CD4-positive, alpha-beta T cell (primary cell): ENCODE data around the gene FRMD3. TPM values are rescaled to one million over a fixed set of nuclear protein-coding genes. Genes with fewer than 3 reads are reported as not detected.

Experiments used
- ATAC-seq: fragments of 200-7000 bp; cut with Tn5 transposase; one replicate; pipeline ENCODE4 v1.10.0; 2022; ENCODE audit warnings: mild to moderate bottlenecking; ENCODE audit not compliant: poor library complexity
- CTCF ChIA-PET: fragments of 350-600 bp; sonication (Branson Sonifier 250); formaldehyde crosslinking; loops from one replicate; lab custom pipeline; 2021; ENCODE audit warnings: antibody characterized with exemption, inconsistent platforms; lab: Charles Lee
- POLR2A ChIA-PET: fragments of 350-600 bp; sonication (Branson Sonifier 250); formaldehyde crosslinking; loops from one replicate; lab custom pipeline; 2021; ENCODE audit warnings: antibody characterized with exemption, inconsistent platforms; lab: Charles Lee
- DNase-seq, 14 experiments: peaks; one replicate each; pipeline ENCODE4 v3.0.0-alpha.2; 2013 to 2020; ENCODE audit warnings: mixed read lengths in 2 of 14
- H3K27ac ChIP-seq, 2 donors: one replicate each; pipeline versions ENCODE4 v1.5.1 to v1.7.0; 2013; ENCODE audit warnings: low read length in 2 of 2, low read depth in 1 of 2, mild to moderate bottlenecking in 1 of 2
- H3K27me3 ChIP-seq, 2 experiments: 1 replicate in 1 of 2; 2 replicates in 1 of 2; pipeline versions ENCODE4 v1.6.1 to v1.7.0; 2013; ENCODE audit warnings: low read length in 2 of 2, control low read depth in 1 of 2, mild to moderate bottlenecking in 1 of 2, moderate library complexity in 1 of 2; ENCODE audit not compliant: insufficient read depth in 2 of 2, control insufficient read depth in 1 of 2
- H3K36me3 ChIP-seq: one replicate; pipeline ENCODE4 v1.6.1; 2013; ENCODE audit warnings: low read length, control low read depth; ENCODE audit not compliant: insufficient read depth
- H3K4me1 ChIP-seq: one replicate; pipeline ENCODE4 v1.6.1; 2013; ENCODE audit warnings: low read length, control low read depth; ENCODE audit not compliant: insufficient read depth
- H3K4me3 ChIP-seq: one replicate; pipeline ENCODE4 v1.5.1; 2013; ENCODE audit warnings: mild to moderate bottlenecking, low read length, moderate library complexity
- H3K9me3 ChIP-seq, 2 experiments: 1 replicate in 1 of 2; 2 replicates in 1 of 2; pipeline versions ENCODE4 v1.6.1 to v1.7.0; 2013; ENCODE audit warnings: low read length in 2 of 2, mild to moderate bottlenecking in 2 of 2, control low read depth in 1 of 2, moderate library complexity in 1 of 2; ENCODE audit not compliant: control insufficient read depth in 1 of 2, insufficient read depth in 1 of 2
- H3K27ac Mint-ChIP-seq: one replicate; pipeline ENCODE4 v1.8.0; 2020; ENCODE audit warnings: mixed read lengths
- H3K27me3 Mint-ChIP-seq: one replicate; pipeline ENCODE4 v1.8.0; 2021; ENCODE audit warnings: mixed read lengths
- H3K36me3 Mint-ChIP-seq: one replicate; pipeline ENCODE4 v1.8.0; 2021; ENCODE audit warnings: low read depth, mixed read lengths
- H3K4me1 Mint-ChIP-seq: one replicate; pipeline ENCODE4 v1.8.0; 2021; ENCODE audit warnings: low read depth, mixed read lengths
- H3K4me3 Mint-ChIP-seq: one replicate; pipeline ENCODE4 v1.8.0; 2020; ENCODE audit warnings: mild to moderate bottlenecking, mixed read lengths
- H3K9me3 Mint-ChIP-seq: one replicate; pipeline ENCODE4 v1.8.0; 2020; ENCODE audit warnings: mixed read lengths
- CTCF ChIP-seq: fragments of 200-600 bp; IDR thresholded peaks from one replicate; pipeline ENCODE4 v1.8.0; 2022; ENCODE audit warnings: antibody characterized with exemption, mild to moderate bottlenecking
- intact Hi-C, 2 experiments: fragments of 100-400 bp; cut with DNase I in 1 of 2; cut with micrococcal nuclease in 1 of 2; formaldehyde crosslinking; loops; one replicate each; pipeline versions ENCODE4 v1.15.1 to v1.9.0; 2023 to 2025; cut with DNase I, micrococcal nuclease
- total RNA-seq, 174 experiments: library from RNA in 2 of 174; stranded (reverse) in 2 of 174; gene quantifications; one replicate each; pipeline ENCODE4 v1.2.3 and lab custom pipeline; 2021 to 2026

The FRMD3 gene
- total RNA-seq, 2 experiments from 2014 or later, result 0.53 to 1.0 TPM

DNA sequence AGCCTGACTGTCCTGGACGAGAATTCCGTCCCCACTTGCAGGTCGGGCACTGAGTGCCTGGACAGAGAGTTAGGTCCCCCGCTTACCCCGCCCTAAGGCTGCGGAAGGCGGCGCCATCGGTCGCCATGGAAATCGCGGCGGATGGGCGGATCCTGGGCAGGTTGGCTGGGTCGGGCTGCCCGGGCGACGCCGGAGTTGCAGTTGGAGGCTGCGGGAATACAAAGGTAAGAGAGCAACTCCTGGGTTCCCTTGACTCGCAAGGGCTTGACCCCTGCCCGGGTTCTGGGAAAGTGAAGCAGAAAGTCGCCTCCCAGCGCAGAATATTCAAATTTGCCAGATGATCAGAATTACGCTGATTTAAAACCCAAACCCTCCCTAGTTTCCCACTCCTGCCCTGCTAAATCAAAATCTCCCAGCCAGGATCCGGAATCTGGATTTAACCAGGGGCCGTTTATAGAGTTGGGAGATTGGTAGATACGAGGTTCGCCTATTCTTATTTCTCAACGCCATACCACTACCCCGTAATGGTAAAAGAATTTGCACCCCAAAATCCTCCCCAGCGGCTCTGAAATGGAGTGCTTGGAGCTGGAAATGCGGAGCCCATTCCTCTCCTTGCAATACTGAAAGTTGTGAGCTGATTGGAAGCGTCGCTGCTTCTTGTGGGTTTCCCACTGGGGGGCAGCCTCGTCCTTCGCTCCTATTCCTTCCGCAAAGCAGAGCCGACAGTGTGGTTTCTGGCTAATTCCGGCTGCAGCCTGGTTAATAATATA is 318.9 kb downstream of the FRMD3 start:
- H3K27me3 ChIP-seq, result peaks cover 14 to 20% of the 10 kb centered on the region in 2 experiments
- H3K36me3 Mint-ChIP-seq, result no peaks in the 10 kb centered on the region
- H3K4me3 Mint-ChIP-seq, result peak overlapping the region; percentile 38
- peaks cover 4% of the 10 kb centered on the region for H3K4me1 Mint-ChIP-seq
- H3K36me3 ChIP-seq, result no peaks in the 10 kb centered on the region
- H3K9me3 ChIP-seq, result peaks cover 0 to 11% of the 10 kb centered on the region in 2 experiments
- no peak for TF ChIP-seq CTCF
- H3K9me3 Mint-ChIP-seq, result peaks cover 9% of the 10 kb centered on the region
- no peak overlapping the region for H3K27ac ChIP-seq
- peaks cover 57% of the 10 kb centered on the region for H3K27me3 Mint-ChIP-seq
- DNase-seq (peak in 3 of 14 experiments; percentile 22 to 36 (median 24)), ATAC-seq (no peak)
- intact Hi-C loops, result no loop called here
- peaks cover 9% of the 10 kb centered on the region for H3K4me1 ChIP-seq
- CTCF ChIA-PET, result no interaction called here
- no peak overlapping the region for H3K27ac Mint-ChIP-seq
- POLR2A ChIA-PET, result no interaction called here
- peak overlapping the region; percentile 32 for H3K4me3 ChIP-seq

DNA sequence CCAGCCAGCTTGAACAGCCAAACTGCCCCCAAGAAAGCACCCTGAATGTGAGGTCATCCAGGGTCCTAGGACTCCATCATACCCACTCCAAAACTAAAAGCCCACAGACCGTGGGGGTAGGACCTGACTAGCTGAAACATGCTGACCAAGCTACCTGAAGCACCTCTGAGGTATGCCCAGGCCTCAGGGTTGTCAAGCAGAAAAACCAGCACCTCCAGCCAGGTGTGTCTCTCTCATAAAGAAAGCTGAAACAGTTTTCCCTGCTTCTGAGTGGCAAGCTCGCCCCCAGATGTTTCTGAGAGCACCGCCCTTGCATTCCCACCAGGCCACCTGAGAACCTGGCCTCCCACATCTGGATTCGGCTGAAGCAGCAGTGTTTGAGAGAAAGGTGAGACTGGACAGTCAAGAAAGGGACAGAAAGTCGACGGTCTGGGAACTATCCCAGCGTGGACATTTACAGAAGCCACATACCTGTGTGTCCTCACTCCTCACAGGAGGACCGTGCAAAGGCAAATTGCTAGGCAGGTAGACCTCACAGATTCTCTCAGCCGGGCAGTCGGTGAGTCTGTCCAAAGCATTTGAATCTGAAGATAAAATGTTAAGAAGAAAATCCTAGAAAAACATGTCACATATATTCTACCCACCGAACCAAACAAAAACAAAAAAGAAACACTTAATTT is 319.6 kb downstream of the FRMD3 start:
- no peak for DNase-seq
- H3K4me3 ChIP-seq, result no peak overlapping the region
- peaks cover 57% of the 10 kb centered on the region for H3K27me3 Mint-ChIP-seq
- no peak for ATAC-seq
- H3K27me3 ChIP-seq, result peaks cover 14 to 20% of the 10 kb centered on the region in 2 experiments
- POLR2A ChIA-PET, result no interaction called here
- peaks cover 4% of the 10 kb centered on the region for H3K4me1 Mint-ChIP-seq
- no peak overlapping the region for H3K4me3 Mint-ChIP-seq
- intact Hi-C loops, result no loop called here
- peaks cover 9% of the 10 kb centered on the region for H3K4me1 ChIP-seq
- H3K27ac Mint-ChIP-seq, result no peak overlapping the region
- H3K27ac ChIP-seq, result no peak overlapping the region
- H3K9me3 Mint-ChIP-seq, result peaks cover 9% of the 10 kb centered on the region
- H3K9me3 ChIP-seq, result peaks cover 0 to 11% of the 10 kb centered on the region in 2 experiments
- CTCF ChIA-PET, result no interaction called here
- no peak for TF ChIP-seq CTCF
- no peaks in the 10 kb centered on the region for H3K36me3 Mint-ChIP-seq
- H3K36me3 ChIP-seq, result no peaks in the 10 kb centered on the region

GRCh38 chr9:83209188-83209731 is 328.9 kb downstream of the FRMD3 start:
- no peaks in the 10 kb centered on the region for H3K36me3 ChIP-seq
- peaks cover 0 to 5% of the 10 kb centered on the region in 2 experiments for H3K9me3 ChIP-seq
- H3K4me3 ChIP-seq, result no peak overlapping the region
- no peak for DNase-seq
- Mint-ChIP-seq H3K36me3 (no peaks in the 10 kb centered on the region), H3K27me3 (no peaks in the 10 kb centered on the region), H3K4me3 (no peak overlapping the region), H3K27ac (no peak overlapping the region), H3K9me3 (no peaks in the 10 kb centered on the region), H3K4me1 (no peaks in the 10 kb centered on the region)
- POLR2A ChIA-PET, result no interaction called here
- H3K27ac ChIP-seq, result no peak overlapping the region
- H3K27me3 ChIP-seq, result no peaks in the 10 kb centered on the region
- no peak for ATAC-seq
- no peak for TF ChIP-seq CTCF
- no peaks in the 10 kb centered on the region for H3K4me1 ChIP-seq
- intact Hi-C loops, result no loop called here
- CTCF ChIA-PET, result no interaction called here
